ENCODE measurements around the gene PLEKHO2.

PLEKHO2 gene

GRCh38 chr15:64842986-64843561 lies 1.4 kb downstream of the PLEKHO2 start:
- Mint-ChIP-seq H3K9me3 (no peaks in the 10 kb centered on the region), H3K27ac (peak overlapping the region; percentile 96), H3K4me1 (peaks cover 58% of the 10 kb centered on the region), H3K27me3 (no peaks in the 10 kb centered on the region), H3K4me3 (peak overlapping the region; percentile 100), H3K36me3 (peaks cover 4% of the 10 kb centered on the region)
- no peak for DNase-seq (ENCODE audit: low spot score in 2 of 2)
- ATAC-seq (ENCODE audit: low read depth): peak; percentile 9

- Mint-ChIP-seq H3K27me3 (no peaks in the 10 kb centered on the region), H3K9me3 (no peaks in the 10 kb centered on the region), H3K4me3 (peak overlapping the region; percentile 100), H3K36me3 (peaks cover 10% of the 10 kb centered on the region), H3K4me1 (peaks cover 56% of the 10 kb centered on the region), H3K27ac (peak overlapping the region; percentile 96)
- ATAC-seq (ENCODE audit: low read depth) (no peak), DNase-seq (ENCODE audit: low spot score in 2 of 2) (no peak)
Observed at GRCh38 chr15:64843991-64844390, 2.3 kb downstream of the PLEKHO2 start.

DNA sequence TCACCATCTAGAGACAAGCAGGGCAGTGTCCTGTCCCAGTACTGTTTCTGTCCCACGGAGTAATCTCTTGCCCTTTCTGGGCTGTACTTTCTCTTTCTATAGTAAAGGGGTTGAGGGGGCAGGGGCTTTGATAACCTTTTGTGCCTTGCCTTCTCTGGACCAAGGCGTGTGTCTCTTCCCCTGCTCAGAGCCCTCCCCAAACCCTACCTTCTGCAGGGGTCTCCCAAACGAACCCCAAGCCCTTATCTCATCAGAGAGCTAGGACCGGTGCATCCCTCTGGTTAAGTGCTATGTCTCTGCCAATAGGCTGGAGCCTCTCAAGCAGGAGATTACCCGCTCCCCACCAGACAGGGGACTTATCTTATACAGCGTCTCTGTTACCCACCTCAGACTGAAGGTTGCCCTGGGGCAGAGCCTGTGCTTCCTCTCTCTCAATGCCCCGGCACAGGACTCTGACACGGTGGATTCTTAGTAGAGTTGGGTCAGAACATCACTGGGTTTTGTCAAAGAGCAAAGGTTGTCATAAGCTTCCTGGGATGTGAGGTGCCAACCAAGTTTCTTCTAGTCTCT lies 2.9 kb downstream of the PLEKHO2 start:
- Mint-ChIP-seq H3K4me1 (peaks cover 56% of the 10 kb centered on the region), H3K27me3 (no peaks in the 10 kb centered on the region), H3K27ac (peak overlapping the region; percentile 96), H3K4me3 (peak overlapping the region; percentile 100), H3K9me3 (no peaks in the 10 kb centered on the region), H3K36me3 (peaks cover 10% of the 10 kb centered on the region)
- DNase-seq (ENCODE audit: low spot score in 2 of 2) (no peak), ATAC-seq (ENCODE audit: low read depth) (peak; percentile 28)

GRCh38 chr15:64845183-64845611 lies 3.5 kb downstream of the PLEKHO2 start:
- Mint-ChIP-seq H3K36me3 (peaks cover 10% of the 10 kb centered on the region), H3K4me1 (peaks cover 56% of the 10 kb centered on the region), H3K27ac (peak overlapping the region; percentile 96), H3K9me3 (no peaks in the 10 kb centered on the region), H3K27me3 (no peaks in the 10 kb centered on the region), H3K4me3 (peak overlapping the region; percentile 100)
- DNase-seq (ENCODE audit: low spot score in 2 of 2): no peak
- no peak for ATAC-seq (ENCODE audit: low read depth)

DNA sequence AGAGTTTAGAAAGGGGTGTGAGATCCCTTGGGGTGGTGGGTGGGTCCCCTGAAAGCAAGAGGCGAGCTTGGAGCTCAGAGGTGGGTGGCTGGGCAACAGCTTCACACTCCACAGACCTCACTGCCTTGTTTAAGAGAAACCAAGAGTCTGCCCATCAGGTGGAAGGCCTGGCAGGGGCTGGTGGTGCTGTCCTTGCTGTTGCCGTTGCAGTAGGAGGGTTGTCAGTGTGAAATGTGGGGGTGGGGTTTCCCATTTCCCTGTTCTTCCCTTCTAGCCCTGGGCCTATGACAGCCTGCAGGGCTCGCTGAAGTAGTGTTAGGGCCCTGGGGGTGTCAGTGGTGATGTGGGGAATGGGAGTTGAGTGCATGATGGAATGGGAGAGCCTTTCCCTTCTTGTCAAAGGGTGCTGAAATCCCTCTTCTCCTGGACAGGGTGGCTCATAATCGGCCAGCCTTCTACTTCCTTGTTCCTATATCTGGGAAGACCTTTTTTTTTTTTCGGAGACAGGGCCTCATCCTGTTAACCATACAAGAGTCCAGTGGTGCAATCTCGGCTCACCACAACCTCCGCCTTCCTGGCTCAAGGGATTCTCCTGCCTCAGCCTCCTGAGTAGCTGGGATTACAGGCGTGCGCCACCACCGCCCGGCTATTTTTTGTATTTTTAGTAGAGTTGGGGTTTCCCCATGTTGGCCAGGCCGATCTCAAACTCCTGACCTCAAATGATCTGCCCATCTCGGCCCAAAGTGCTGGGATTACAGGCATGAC lies 4.3 kb downstream of the PLEKHO2 start:
- ATAC-seq (ENCODE audit: low read depth): no peak
- DNase-seq (ENCODE audit: low spot score in 2 of 2): no peak
- Mint-ChIP-seq H3K4me1 (peaks cover 54% of the 10 kb centered on the region), H3K27ac (peak overlapping the region; percentile 63), H3K9me3 (no peaks in the 10 kb centered on the region), H3K27me3 (no peaks in the 10 kb centered on the region), H3K36me3 (peaks cover 17% of the 10 kb centered on the region), H3K4me3 (peak overlapping the region; percentile 100)

DNA sequence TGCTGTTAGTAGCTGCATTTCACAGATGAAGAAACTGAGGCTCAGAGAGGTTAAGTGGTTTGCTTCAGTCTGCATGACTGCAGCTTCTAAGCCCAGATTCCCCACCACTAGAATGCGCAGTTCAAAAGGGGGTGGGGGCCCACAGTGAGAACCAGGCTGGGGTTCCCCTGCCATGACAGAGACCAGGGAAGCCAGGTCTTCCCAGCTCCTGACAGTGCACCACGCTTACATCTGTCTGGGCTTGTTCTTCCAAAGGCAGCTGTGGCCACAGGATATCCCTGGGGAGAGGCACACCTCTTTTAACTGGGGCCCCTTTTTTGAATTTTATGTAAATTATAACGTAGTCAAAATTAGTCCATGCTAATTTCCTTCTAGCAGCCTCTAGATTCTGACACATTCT lies 5.3 kb downstream of the PLEKHO2 start:
- peaks cover 25% of the 10 kb centered on the region for H3K36me3 Mint-ChIP-seq
- ATAC-seq (ENCODE audit: low read depth): no peak
- no peaks in the 10 kb centered on the region for H3K9me3 Mint-ChIP-seq
- no peak for DNase-seq (ENCODE audit: low spot score in 2 of 2)
- peak overlapping the region; percentile 44 for H3K4me3 Mint-ChIP-seq
- H3K27ac Mint-ChIP-seq: peak overlapping the region; percentile 63
- H3K4me1 Mint-ChIP-seq: peaks cover 60% of the 10 kb centered on the region
- H3K27me3 Mint-ChIP-seq: no peaks in the 10 kb centered on the region

GRCh38 chr15:64847448-64847847 lies 5.7 kb downstream of the PLEKHO2 start:
- peaks cover 24% of the 10 kb centered on the region for H3K36me3 Mint-ChIP-seq
- H3K27me3 Mint-ChIP-seq: no peaks in the 10 kb centered on the region
- peak overlapping the region; percentile 32 for H3K4me3 Mint-ChIP-seq
- DNase-seq (ENCODE audit: low spot score in 2 of 2) (no peak), ATAC-seq (ENCODE audit: low read depth) (no peak)
- H3K9me3 Mint-ChIP-seq: no peaks in the 10 kb centered on the region
- peak overlapping the region; percentile 63 for H3K27ac Mint-ChIP-seq
- peaks cover 58% of the 10 kb centered on the region for H3K4me1 Mint-ChIP-seq

DNA sequence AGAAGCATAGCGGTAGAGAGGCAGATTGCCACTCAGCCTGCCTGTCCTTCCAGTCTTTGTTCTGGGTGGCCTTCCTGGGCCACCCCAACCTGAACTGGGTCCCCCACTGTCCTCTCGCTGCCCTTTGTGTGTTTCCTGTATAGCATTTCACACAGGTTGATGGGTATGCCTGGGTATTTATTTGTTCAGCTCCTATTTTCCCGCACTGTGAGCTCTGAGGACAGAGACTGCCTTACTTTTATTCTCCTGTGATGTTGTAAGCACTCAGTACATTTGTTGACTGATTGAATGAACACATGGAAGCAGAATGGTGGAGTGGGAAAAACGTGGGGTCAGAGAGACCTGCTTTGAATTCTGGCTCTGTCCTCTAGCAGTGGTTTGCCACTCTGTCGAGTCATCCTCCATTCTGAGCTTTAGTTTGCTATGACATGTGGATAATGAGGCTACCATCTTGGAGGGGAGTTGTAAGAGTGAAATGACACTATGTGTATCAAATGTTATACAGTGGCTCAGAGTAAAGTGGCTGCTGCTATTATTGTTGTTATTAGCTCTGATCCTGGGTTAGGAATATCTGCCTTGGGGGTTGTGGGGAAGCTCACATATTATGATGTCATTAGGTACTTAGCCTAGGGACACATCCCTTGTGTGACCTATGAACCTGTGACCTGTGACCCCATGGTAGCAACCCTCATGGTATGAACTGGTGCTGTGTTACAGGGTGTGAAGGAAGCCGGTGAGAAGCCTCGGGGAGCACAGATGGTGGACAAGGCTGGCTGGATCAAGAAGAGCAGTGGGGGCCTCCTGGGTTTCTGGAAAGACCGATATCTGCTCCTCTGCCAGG lies 6.4 kb downstream of the PLEKHO2 start:
- Mint-ChIP-seq H3K27ac (peak overlapping the region; percentile 63), H3K36me3 (peaks cover 24% of the 10 kb centered on the region), H3K4me3 (peak overlapping the region; percentile 8), H3K4me1 (peaks cover 54% of the 10 kb centered on the region), H3K9me3 (no peaks in the 10 kb centered on the region), H3K27me3 (no peaks in the 10 kb centered on the region)
- ATAC-seq (ENCODE audit: low read depth) (no peak), DNase-seq (ENCODE audit: low spot score in 2 of 2) (no peak)

GRCh38 chr15:64850778-64851502 lies 9.2 kb downstream of the PLEKHO2 start:
- no peaks in the 10 kb centered on the region for H3K9me3 Mint-ChIP-seq
- H3K27ac Mint-ChIP-seq: peak overlapping the region; percentile 67
- H3K4me1 Mint-ChIP-seq: peaks cover 44% of the 10 kb centered on the region
- DNase-seq (ENCODE audit: low spot score in 2 of 2): no peak
- H3K4me3 Mint-ChIP-seq: no peak overlapping the region
- peaks cover 32% of the 10 kb centered on the region for H3K36me3 Mint-ChIP-seq
- H3K27me3 Mint-ChIP-seq: no peaks in the 10 kb centered on the region
- no peak for ATAC-seq (ENCODE audit: low read depth)

DNA sequence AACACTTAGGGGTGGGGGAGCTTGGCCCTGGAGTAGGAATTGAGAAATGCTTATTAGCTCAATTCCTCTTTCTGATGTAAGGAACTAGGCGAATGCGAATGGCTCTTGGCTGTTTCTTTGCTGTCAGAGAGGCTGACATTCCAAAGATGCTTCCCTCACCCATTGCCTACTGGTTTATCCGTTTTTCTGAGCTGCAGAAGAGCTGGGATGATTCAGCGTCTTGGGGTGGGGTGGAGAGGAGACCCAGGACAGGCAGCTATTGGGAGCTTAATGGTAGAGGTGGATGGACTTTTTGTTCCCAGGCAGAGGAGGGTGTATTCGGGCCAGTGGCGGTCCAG lies 9.8 kb downstream of the PLEKHO2 start:
- H3K36me3 Mint-ChIP-seq: peaks cover 37% of the 10 kb centered on the region
- H3K9me3 Mint-ChIP-seq: no peaks in the 10 kb centered on the region
- H3K4me3 Mint-ChIP-seq: no peak overlapping the region
- H3K27ac Mint-ChIP-seq: peak overlapping the region; percentile 67
- no peaks in the 10 kb centered on the region for H3K27me3 Mint-ChIP-seq
- DNase-seq (ENCODE audit: low spot score in 2 of 2) (no peak), ATAC-seq (ENCODE audit: low read depth) (no peak)
- peaks cover 45% of the 10 kb centered on the region for H3K4me1 Mint-ChIP-seq

GRCh38 chr15:64854041-64854440 lies 12.3 kb downstream of the PLEKHO2 start:
- ATAC-seq (ENCODE audit: low read depth) (no peak), DNase-seq (ENCODE audit: low spot score in 2 of 2) (no peak)
- H3K27ac Mint-ChIP-seq: no peak overlapping the region
- no peak overlapping the region for H3K4me3 Mint-ChIP-seq
- peaks cover 50% of the 10 kb centered on the region for H3K4me1 Mint-ChIP-seq
- H3K9me3 Mint-ChIP-seq: no peaks in the 10 kb centered on the region
- H3K36me3 Mint-ChIP-seq: peaks cover 37% of the 10 kb centered on the region
- H3K27me3 Mint-ChIP-seq: no peaks in the 10 kb centered on the region

DNA sequence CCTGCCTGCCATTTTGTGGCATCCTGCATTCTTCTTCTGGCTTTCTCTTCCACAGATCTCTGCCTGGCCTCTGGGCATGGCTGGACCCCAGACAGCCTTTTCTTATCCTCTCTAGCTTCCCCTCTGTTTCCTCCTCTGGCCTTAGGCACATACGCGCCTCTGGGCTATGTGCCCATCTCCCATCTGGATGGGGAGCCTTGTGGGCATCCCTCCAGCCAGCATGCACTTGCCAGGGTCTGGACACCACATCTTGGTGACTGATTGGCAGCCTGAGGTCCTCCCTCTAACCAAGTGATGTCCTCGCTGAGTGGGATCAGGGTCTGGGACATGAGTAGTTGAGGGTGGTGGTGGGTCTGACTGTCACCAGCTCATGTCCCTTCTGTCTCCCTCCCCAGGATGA lies 12.8 kb downstream of the PLEKHO2 start:
- Mint-ChIP-seq H3K36me3 (peaks cover 37% of the 10 kb centered on the region), H3K4me1 (peaks cover 50% of the 10 kb centered on the region), H3K9me3 (no peaks in the 10 kb centered on the region), H3K4me3 (no peak overlapping the region), H3K27me3 (no peaks in the 10 kb centered on the region), H3K27ac (no peak overlapping the region)
- no peak for ATAC-seq (ENCODE audit: low read depth)
- DNase-seq (ENCODE audit: low spot score in 2 of 2): no peak

- peaks cover 38% of the 10 kb centered on the region for H3K36me3 Mint-ChIP-seq
- no peak for DNase-seq (ENCODE audit: low spot score in 2 of 2)
- H3K4me1 Mint-ChIP-seq: peaks cover 49% of the 10 kb centered on the region
- ATAC-seq (ENCODE audit: low read depth): no peak
- no peaks in the 10 kb centered on the region for H3K27me3 Mint-ChIP-seq
- peak overlapping the region; percentile 38 for H3K27ac Mint-ChIP-seq
- H3K4me3 Mint-ChIP-seq: no peak overlapping the region
- no peaks in the 10 kb centered on the region for H3K9me3 Mint-ChIP-seq
Observed at GRCh38 chr15:64855205-64855975, 13.7 kb downstream of the PLEKHO2 start.
